GM19438 (cell line): ENCODE data around the gene IMMP2L.

Source experiments
- ATAC-seq: cut with Tn5 transposase; IDR thresholded peaks from one replicate; pipeline ENCODE4 v1.9.1; 2021; ENCODE audit warnings: low read depth; ENCODE audit not compliant: unreplicated experiment

The IMMP2L gene

DNA sequence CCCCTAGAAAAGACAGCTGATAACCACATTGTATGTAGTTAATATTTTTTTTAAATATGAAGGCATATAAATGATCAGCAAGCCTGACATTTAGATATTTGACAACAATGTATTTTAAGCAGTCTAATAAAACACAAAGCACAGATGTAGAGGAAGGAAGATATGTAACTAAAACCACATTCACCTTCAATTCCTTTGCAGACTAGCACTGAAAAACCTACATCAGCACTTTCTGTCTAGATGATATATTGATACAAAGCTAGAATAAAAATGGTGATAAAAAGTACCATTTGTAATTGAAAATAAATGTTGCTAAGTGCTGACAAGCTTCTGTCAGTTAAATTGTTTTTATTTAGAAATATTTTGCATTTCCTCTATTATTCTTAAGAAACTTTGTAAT is 153.6 kb downstream of the IMMP2L start:
- no peak for ATAC-seq

DNA sequence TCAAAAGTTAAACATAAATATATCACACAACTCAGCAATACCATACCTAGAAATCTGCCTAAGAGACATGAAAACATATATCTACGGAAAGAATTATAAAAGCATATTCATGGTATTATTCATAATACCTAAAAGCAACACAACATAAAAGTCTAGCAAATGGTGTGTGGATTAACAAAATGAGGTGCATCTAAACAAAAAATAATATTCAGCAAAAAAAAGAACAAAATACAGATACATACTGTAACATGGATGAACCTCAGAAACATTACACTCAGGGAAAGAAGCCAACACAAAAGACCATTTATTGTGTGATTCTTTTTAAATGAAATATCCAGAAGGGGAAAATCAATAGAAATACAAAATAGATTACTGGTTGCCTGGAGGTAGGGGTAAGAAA is 155.0 kb downstream of the IMMP2L start:
- ATAC-seq = no peak

DNA sequence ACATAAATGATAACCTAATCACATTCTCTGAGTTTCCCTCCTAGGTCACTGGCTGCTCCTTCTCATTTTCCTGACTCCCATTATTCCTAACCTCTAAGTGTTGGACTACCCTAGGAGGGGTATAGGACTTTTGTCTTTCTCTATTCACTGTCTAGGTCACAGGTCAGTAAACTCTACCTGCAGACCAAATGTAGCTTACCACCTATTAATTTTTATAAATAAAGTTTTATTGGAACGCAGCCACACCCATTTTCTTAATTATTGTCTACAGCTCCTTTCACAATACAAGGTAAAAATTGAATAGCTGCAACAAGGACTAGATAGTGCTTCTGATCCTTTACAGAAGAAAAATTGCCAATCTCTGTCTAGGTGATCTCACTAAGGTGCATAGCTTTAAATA is 156.7 kb downstream of the IMMP2L start:
- no peak for ATAC-seq

DNA sequence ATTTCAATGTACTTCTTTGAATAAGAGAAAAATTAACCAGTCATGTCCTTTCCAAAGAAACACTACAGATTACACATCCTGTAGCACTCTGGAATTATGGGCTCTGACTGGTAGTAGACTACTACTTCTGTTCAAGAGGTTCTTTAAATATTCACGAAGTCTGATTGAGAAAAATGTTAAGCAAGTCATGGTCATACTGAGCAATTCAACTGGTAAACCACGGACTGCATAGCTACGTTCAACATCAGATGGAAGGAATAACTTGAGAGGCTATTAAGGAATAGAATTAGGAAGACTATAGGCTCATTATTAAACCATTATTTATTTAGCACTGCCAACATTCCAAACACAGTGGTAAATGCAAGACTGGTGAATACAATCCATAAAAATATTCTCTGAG is 160.8 kb downstream of the IMMP2L start:
- no peak for ATAC-seq

DNA sequence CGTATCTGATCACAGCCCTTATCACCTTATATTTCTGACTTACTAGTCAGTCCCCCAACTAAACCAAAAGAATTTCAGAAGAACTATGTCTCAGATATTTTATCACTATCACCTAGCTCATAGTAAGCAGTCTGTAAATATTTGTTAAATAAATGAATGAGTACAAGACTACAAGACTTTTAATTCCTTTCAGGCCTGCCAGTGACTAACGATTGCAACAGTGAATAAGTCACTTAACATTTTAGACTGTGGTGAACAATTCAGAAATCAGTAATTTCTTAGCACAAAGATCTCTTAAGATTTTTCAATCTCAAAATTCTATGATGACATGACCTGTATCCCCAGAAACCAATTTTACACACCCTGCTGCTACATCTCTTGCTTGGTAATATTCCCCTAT is 162.2 kb downstream of the IMMP2L start:
- ATAC-seq = no peak

DNA sequence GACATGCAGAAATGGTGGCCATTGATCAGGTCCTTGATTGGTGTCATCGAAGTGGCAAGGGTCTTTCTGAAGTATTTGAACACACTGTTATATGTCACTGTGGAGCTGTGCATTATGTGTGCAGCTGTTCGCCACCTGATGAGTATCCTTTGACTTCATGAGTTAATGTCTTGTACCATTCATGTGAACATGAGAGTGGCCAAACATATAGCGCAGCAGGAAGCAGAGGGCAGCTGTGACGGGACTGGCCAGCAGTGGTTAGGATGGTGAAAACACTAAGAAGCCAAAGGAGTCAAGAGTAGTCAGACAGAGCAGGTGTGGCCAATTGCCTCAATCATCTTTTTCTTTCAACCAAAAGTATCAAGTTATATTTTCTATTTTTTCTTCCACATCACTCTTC is 167.4 kb downstream of the IMMP2L start:
- ATAC-seq = no peak

DNA sequence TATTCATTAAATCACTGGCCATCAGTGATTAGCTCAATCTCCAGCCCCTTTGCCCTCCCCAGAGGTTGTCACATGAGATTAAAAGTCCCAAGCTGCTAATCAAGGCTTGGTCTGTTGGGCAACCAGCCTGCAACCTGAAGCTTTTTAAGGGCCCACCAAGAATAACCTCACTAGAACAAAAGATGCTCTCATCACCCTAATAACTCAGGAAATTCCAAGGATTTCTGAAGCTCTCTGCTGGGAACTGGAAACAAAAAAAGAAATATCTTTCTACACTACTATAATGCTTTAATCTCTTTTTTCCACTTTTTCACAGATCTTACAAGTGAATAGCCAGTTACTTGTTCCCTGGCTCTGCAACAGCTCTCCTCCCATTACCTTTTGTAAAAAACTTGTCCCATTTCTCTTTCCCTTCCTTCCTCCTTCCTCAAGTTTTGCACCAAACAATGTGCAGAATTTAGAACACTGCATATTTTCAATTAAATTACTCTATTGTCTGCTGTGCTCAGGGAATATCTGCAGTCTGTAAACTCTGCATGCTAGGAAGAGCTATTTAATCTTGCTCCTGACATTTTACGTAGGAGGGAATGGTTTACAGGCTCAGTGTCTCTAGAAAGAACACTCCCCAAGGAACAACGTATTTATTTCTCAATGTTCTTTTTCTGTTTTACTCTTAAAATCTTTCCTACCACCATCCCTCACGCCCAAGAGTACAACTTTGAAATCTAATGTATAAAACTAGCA is 169.1 kb downstream of the IMMP2L start:
- no peak for ATAC-seq

DNA sequence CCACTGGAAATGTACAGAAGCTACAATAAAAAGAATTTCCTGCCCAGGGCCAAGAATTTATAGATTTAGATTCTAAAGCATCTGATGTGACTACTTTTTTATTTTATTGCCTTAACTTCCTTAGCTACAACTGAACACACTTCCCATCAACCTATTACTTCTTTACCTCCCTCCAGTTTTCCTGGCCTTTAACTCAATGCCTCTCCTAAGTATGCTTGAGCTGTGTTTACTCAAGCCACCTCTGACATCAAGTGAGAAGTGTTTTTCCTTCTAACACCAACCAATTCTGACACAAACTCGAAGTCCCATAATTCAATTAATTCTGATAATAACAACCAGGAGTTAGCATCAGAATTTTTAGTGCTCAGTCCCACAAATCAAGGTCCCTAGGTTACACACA is 170.0 kb downstream of the IMMP2L start:
- no peak for ATAC-seq

DNA sequence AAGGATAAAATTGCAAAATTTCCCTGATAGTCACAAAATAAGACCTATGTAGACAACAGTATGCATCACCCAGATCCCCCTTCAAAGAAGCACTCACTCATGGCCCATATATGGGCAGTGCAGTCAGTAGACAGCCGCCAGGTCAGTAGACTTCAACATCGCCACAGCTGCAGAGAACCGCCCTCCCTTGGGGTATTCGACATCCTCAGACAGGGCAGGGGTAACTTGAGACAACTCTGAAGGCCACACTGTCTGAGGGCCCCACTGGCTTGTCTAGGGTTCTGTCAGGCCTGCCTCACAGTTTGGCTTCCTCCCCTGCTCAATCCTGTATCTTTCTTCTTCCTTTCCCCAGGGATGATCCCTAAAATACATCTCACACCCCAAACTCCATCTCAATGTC is 172.3 kb downstream of the IMMP2L start:
- no peak for ATAC-seq

DNA sequence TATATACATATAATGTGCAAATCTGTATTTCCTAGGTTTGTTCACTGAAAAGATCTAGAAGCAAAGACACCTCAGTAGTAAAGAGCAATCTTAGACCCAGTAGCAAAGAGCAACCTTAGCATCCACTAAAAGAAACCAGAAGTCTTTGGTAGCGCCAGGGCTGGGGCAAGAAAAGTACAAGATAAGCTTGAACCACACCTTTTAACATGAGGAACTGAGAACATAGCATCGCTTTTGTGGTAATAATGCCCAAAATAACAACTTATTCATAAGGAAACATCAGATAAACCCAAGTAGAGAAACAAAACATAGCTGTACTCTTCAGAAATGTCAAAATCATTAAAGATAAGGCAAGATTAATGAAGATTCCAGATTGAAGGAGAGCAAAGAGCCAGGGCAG is 173.4 kb downstream of the IMMP2L start:
- ATAC-seq = no peak

DNA sequence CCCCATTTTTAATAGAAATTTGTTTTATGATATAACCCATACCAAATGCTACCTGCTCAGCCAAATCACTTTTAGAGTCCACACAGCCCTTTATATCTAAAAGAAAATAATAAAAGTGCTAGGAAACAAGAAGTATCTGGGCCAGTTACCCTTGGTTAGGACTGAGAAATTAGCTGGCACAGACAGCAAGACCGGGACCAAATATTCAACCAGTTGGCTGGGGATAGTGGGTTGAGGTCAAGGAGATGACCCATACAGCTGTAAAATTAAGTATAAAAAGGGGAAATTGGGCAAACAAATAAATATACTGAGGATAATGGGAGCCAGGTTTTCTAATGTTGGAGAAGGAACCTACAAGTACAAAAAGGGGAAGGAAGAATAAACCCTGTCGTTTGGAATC is 174.3 kb downstream of the IMMP2L start:
- ATAC-seq = no peak

DNA sequence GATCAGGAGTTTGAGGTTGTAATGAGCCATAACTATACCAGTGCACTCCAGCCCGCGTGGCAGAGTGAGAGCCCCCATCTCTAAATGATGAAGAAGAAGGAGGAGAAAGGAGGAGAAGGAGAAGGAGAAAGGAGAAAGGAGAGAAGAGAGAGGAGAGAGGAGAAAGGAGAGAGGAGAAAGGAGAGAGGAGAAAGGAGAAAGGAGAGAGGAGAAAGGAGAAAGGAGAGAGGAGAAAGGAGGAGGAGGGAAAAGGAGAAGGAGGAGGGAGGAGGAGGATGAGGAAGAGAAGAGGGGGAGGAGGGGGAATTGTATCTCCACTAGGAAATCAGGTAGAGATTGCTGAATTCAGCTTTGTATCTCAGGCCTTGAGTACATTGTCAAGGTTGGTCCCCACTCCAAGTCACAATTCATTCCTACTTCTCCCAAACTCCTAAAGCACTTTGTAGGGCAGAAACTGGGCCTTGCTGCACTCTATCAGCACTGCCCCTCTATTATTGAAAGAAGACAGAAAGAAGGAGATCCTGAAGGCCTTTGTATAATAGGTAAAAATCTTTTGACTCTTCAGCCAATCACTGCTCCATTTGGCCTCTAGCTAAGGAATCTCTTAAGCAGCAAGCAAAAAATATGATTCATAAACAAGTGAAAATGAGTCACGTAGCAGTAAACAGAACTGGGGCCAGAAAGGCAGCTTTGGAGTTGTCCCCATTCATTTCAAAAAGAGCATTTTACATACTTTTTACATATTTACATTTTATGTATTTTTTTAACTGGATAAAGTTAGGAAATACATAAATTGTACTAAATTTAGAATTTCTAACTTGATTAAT is 178.0 kb downstream of the IMMP2L start:
- ATAC-seq = no peak

DNA sequence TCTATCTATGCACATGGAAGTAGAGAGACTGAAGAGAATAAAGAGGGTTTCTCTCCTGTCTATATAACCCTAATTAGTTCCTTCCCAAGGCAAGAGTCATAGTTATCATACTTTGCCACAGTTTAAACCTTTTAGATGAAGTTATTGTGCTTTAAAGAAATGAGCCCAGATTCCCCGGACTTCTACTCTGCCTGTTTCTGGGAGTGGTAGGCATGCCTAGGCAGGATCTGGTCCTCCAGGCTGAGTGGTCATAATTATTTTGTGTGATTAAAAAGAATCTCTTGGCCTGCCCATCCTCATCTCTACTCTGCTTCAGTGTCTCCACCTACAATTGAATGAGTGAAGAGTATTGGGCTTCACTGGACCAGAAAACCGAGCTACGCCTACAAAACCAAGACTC is 179.2 kb downstream of the IMMP2L start:
- ATAC-seq = no peak

DNA sequence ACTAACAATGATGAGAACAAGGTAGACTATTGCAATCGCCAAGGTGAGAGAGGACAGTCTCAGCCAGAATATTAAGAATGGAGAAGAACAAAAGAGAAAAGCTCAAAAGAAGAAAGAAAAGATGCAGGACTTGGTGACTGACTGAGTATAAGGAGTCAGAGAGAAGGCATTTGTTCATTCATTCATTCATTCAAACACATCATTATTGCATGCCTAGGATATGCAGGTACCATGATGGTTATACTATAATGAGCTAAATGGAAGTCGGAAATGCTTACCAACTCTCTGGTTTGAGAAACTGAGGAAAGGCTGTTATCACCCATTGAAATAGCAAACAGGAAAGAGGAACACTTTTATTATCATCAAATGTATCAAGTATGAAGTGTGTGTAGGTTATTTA is 180.7 kb downstream of the IMMP2L start:
- no peak for ATAC-seq

DNA sequence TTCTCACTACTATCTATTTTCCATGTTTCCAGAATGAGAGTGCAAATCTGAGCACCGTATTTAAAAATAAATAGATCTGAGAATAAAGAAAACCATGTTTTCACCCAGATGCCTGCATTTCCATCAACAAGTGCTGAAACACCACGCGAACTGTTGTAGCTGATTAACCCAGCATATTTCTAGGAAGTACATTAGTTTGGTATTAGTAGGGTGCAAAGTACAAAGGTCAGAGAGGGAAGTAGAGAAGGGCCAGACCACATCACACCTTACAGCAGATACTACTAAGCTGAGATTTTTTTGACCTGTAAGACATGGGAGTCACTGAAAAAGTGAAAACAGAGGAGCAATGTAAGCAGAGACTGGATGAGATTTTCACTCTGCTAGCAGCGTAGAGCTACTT is 181.3 kb downstream of the IMMP2L start:
- ATAC-seq = no peak

DNA sequence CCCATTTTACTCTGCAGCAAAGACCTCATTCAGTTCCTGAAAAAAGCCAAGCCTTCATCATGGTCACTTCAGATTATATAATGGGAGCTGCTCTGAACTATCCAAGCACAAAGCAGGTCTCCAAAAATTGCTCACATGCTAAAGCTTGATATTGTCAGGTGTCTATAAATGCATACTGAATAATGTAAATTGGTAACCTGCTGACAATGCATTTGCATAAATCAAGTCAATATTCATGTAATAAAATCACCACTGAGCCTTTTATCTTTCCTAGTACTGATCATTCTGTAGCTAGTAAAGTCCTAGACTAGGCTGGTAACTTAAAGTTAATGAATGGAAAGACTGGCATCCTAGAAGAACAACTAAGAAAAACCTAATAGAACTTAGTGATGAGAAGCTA is 188.3 kb downstream of the IMMP2L start:
- no peak for ATAC-seq

DNA sequence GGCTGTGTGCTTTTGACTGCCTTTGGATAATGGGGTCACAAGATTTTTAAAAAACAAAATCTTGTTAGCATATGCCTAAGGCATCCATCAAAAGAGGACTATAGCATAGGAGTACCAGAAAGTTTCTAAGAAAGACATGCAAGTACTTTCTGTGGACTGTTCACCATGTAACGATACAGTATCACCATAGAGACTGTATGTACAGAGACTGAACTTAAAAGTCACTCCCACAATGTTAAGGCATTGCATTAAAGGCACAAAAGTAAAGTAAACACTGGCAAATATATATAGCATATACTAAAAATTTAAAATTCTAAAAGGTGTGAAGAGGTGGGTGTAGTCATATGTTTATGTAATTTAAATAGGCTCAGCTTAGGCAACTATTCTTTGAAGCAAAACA is 190.9 kb downstream of the IMMP2L start:
- no peak for ATAC-seq

DNA sequence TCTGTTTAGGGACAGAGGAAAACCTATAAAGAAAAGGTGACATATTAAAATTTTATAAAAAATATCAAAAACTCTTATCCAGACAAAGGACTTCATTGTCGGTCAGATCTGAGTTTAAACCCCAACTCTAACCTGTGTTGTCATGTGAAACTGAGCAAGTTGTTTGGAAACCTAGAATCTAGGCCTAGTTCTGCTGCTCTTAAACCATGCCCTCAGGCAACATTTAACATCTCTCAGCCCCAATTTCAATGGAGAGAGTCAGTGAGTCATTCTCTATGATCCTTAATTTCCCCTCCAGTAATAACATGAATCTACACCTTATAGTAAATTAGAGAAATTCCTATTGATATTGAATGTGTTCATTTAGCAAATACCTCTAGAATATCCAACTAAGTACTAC is 192.3 kb downstream of the IMMP2L start:
- no peak for ATAC-seq

DNA sequence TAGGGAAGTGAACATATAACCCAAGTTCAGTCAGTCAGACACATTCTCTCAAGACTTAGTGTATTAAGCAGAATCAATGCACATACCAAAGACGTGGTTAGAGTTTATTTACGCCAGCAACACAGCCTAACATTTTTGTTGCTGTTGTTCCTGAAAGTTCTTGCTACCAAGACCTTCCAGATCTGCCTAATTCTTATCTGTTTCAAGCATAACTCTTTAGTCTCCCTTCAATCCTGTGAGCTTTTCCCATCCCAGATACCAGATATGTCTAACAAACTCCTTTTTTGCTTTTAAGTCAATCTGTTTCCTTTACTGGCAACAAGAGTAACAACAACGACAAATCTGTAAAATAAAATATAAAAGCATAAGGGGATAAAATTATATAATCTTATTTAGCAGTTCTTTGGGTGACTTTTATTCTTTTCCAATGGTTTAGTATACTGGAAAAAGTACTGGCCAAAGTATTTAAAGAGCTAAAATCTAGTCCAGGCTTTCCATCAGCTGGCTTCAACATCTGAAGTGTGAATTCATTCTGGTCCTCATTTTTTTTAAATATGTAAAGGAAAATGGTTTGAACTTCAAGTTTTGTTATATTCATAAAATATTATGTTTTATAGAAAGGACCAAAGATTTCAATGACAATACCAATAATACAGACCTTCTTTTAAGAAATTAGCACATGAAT is 193.8 kb downstream of the IMMP2L start:
- no peak for ATAC-seq

DNA sequence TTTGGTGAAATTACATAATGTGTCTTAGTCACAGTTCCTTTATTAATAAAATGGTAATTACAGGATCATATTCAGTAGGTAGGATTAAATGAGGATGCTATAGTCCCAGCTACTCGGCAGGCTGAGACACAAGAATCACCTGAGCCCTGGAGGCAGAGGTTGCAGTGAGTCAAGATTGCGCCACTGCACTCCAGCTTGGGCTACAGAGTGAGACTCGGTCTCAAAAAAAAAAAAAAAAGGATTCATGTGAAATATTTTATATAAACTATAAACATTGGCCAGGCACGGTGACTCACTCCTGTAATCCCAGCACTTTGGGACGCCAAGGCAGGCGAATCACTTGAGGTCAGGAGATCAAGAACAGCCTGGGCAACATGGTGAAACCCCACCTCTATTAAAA is 197.9 kb downstream of the IMMP2L start:
- ATAC-seq = no peak

DNA sequence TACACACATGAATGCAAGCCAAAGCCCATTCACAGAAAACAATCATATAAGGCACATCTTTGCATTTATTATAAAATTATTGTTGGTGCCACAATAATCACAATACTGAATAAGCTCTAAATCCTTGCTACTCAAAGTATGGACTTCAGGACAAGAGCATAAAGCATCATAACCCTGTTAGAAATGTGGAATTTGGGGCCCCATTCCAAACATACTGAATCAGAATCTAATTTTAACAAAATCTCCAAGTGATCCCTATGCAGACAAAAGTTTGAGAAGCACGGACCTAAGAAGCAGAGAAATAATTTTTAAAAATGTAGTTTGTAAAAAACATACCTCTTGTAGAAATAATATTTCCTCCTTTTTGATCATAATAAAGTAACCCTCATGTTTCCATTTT is 199.2 kb downstream of the IMMP2L start:
- no peak for ATAC-seq
